CD4-positive, alpha-beta T cell treated with Interferon alpha-2 for 1 hour (primary cell): Measurements from ENCODE around the gene FADS3.
A peak's percentile ranks its signal among the peaks of the same experiment; 100 is the strongest.

Experiments used
- DNase-seq, 2 donors: peaks; one replicate each; pipeline ENCODE4 v3.0.0-alpha.2; 2020 to 2022

The FADS3 gene

DNA sequence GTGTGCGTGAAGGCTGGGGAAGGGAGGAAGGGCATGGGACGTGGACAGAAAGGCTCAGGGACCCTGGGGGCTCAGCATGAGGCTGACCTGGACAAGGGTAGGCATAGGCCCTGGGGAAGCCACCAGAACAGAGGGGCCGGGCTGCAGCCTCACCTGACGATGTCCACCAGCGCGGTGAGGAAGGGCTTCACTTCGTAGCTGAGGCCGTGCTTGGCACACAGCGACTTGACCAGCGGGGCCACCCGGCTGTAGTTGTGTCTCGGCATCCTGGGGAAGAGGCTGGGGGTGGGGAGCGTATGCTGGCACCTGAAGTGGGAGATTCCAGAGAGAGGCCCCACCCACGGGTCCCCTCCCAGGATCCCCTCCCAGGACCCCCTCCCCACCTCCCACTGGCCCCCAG, 15.6 kb downstream of the FADS3 start:
- DNase-seq, result no peak

DNA sequence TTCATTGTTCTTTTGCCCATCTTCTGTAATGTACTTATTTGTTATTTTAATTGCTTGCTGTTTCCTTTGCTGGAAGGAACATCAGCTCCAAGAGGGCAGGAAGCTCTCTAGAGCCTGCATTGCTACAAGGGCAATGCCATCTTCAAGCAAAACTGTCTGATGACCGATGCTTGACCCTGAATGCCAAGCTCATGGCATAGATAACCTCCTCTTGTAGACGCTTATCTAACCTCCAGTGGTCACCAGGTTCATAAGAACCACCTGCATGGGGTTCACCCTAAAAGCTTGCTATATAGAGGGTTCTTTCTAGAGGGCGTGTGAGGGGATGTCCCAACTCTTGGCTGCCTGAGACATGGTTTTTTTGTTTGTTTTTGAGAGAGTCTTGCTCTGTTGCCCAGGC, 16.5 kb downstream of the FADS3 start:
- DNase-seq, result no peak

DNA sequence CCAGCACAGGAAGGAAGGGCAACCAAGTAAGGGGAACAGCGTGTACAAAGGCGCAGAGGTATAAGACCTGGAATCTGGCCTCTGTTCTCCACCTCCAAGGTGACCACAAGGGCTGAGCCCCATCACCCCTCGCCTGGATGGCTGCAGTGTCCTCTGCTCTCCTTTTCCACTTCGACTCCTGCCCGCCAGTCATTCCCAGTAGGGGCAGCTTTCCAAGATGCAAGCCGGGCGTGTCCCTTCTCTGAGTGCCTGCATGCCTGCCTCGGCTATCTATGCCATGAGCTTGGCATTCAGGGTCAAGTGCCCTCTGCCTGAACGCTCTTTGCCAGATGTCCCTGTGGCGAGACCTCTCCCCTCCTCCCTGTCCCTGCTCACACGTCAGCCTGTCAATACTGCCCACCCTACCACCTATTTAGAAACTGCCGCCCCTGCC, 17.0 kb downstream of the FADS3 start:
- DNase-seq, result no peak

DNA sequence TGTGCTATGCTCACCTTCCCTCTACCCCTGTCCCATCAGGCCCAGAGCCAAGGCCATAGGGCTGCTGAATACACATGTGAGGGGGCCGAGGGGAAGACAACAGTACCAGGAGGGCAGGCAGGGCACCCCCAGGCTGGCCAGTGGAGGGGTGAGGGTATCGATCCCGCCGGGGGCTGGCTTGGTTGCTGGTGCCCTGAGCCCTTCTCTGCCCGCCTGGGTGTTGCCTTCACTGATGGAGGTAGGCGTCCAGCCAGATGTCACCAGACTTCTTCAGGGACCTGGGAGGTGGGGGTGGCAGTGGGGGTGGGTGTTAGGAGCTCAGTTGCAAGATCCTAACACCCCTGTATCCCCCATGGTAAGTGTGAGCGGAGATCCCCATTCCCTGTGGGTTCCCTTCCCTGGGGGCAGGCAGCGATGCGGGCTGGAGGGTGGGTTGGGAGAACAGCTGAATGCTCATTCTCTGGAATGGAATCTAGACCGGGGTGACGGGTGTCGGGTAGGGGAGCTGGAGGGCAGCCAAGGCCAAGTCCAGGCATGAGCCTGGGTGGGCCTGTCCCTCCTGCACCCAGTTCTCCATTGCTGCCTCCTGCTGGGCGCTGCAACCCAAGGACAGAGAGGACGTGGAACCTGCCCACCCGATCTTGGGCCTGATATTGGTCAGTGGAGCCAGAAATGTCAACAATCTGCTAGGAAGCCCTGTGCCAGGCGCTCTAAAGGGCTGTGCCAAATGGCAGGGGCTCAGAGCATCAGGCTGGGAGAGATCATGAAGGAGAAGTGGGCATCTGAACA, 17.6 kb downstream of the FADS3 start:
- no peak for DNase-seq

DNA sequence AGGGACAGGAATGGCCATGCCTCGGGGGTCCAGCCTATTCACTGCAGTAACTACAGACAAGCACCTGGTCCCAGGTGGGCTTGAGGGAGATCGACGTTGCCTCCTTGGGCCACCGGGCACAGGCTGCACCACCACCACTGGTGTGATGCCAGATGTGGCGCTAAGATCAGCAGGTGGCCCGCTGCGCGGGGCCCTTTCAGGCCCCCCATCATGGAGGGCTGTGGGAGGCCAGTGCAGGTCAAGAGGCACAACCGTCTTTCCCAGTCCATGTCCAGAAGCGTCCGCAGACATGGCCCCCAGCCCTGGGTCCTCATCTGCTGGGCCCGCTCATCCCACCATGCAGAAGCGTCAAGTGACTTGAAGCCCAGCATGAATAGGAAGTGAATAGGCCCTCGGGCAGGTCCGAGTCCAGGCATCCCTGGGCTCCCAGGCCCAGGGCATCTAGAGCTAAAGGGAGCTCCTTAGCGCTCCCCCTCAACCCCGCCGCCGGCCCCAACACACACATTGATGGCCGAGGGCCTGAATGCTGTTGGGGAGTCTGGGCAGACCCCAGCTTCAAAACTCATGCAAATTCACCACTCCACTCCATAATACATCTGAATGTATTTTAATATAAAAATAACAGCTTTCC, 18.3 kb downstream of the FADS3 start:
- DNase-seq, result no peak

DNA sequence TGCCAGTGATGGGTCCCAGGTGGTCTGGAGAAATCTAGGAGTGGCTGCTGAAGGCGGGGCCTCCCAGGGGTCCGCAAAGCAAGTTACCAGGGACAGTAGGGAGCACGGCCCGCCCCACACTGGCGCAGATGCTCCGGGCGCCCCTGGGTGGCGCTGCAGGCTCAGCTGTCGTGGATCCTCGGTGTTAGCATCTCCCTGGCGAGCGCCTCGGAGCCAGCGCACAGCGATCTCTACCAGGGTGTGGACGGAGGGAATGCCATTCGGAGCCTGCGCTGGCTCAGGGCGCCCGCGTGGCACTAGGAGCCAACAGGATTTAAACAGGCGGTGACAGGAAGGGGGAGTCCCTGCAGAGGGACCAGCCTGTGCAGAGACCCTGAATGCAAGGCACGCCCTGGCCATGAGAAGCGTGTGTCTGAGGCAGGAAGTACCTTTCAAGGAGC, 20.2 kb downstream of the FADS3 start:
- DNase-seq, result peak; percentile 57 to 60

DNA sequence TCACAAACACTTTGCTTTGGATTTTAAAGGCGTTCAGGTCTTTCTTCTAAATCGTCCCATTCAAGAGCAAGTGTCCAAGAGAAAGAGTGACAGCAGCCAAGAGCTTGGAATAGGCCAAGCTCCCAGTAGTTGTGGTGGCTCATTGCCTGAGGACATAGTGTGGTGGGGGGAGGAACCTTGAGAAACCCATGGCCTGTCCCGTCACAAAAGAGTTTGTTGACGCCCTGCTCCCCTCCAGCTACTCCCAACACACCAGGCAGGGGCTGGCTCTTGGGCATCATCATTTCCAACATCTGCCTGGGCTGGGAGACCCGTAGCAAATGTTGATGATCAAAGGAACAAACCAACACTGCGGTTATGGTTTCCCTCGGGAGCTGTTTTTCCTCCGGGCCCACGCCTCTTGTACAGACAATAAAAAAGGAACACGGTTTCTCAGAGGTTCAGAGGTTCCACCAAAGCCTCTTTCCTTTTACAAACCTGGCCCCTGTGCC, 20.8 kb downstream of the FADS3 start:
- no peak for DNase-seq

DNA sequence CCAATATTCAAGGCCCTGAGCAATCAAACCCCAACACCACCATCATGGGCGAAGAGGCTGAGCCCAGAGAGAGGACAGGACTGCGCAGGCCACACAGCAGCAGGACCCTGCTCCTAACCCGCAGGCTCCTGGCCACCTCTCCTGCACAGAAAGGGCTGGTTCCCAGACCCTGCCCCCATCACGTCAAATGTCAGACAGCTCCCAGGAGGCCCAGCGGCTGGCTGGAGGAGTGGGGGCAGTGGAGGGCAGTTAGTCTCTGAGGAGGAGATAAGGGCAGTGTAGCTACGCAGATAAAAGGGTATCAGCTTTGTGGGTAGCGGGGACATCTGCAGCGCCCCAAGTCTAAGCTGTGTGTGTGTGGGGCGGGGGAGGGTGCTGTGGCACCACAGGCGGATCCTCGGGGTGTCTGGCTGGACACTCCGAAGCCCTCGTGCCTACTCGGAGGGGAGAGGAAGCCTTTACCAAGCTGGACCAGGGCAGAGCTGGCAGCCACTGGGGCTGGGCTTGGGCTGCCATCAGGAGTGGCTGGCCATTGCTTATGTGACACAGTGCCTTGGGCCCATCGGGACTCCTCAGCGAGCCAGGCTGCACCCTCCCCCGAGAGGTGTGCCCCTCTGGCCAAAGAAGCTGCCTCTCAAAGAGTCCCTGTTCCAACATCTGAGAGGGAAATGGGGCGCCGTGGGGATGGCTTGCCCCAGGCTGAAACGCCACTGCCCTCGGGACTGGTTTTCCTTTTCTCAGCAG, 21.5 kb downstream of the FADS3 start:
- DNase-seq, result no peak

DNA sequence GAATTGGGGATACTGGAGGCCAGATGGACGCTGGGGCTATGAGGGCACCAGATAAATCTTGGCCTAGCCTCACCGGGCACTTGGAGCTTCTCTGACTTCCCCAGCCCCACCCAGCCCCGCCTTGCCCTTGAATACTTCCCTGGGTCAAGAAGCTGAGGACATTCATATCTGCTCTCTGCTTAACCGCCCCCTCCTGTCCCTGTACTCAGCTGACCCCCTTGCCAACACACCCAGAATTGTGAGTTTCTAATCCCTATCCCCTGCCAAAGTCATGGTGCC, 22.0 kb downstream of the FADS3 start:
- DNase-seq, result no peak

DNA sequence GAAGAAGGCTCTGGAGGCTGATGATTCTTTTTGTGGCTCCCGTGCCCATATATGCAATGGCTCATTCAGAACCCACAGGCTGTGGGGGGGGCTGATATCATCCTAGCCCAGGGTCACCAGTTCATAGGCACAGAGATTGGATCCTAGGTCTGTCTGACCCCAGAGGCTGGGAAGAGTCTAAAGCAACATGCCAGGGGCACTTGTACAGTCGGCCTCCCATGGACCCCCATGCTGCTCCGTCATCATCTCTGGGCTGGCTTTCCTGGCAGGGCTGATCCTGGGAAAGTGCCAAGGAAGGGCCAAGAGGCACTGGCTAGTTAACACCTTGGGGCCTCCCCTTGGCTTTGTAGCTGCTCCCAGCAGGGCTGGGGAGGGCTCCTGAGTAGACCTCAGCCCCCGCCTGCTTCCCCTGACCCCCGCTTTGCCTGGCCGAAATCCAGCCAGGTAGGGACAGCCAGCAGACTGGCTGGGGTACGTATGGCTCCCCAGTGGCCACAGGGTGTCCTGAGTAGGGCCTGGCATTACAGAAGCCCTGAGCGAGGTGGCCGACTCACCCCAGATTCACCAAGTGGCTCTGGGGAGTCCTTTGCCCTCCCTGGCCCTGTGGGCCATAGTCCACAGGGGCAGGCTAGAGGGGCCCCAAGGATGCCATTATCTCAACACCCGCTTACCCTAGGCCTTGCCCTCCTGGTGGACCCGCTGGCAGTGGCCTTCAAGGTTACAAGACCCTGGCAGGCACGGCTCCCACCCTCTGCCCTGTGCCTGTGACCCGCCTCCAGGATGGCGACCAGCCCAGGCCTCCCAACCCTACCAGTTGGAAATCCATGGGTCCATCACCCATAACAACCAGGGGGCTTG, 22.5 kb downstream of the FADS3 start:
- DNase-seq, result no peak

DNA sequence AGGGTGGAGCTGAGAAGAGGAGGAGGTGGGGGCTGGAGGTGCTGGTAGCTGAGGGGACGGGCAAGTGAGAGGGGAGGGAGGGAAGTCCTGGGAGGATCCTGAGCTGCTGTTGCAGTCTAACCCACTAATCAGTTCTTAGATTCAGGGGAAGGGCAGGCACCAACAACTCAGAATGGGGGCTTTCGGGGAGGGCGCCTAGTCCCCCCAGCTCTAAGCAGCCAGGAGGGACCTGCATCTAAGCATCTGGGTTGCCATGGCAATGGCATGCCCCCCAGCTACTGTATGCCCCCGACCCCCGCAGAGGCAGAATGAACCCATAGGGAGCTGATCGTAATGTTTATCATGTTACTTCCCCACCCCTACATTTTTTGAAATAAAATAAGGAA, 24.4 kb downstream of the FADS3 start:
- DNase-seq, result no peak

DNA sequence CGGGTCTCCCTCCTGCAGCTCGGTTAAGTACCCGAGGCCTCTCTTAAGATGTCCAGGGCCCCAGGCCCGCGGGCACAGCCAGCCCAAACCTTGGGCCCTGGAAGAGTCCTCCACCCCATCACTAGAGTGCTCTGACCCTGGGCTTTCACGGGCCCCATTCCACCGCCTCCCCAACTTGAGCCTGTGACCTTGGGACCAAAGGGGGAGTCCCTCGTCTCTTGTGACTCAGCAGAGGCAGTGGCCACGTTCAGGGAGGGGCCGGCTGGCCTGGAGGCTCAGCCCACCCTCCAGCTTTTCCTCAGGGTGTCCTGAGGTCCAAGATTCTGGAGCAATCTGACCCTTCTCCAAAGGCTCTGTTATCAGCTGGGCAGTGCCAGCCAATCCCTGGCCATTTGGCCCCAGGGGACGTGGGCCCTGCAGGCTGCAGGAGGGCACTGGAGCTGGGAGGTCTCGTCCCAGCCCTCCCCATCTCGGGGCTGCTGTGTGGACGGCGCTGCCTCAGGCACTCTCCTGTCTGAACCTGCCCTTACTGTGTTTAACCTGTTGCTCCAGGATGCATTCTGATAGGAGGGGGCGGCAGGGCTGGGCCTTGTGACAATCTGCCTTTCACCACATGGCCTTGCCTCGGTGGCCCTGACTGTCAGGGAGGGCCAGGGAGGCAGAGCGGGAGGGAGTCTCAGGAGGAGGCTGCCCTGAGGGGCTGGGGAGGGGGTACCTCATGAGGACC, 25.0 kb downstream of the FADS3 start:
- DNase-seq, result no peak

DNA sequence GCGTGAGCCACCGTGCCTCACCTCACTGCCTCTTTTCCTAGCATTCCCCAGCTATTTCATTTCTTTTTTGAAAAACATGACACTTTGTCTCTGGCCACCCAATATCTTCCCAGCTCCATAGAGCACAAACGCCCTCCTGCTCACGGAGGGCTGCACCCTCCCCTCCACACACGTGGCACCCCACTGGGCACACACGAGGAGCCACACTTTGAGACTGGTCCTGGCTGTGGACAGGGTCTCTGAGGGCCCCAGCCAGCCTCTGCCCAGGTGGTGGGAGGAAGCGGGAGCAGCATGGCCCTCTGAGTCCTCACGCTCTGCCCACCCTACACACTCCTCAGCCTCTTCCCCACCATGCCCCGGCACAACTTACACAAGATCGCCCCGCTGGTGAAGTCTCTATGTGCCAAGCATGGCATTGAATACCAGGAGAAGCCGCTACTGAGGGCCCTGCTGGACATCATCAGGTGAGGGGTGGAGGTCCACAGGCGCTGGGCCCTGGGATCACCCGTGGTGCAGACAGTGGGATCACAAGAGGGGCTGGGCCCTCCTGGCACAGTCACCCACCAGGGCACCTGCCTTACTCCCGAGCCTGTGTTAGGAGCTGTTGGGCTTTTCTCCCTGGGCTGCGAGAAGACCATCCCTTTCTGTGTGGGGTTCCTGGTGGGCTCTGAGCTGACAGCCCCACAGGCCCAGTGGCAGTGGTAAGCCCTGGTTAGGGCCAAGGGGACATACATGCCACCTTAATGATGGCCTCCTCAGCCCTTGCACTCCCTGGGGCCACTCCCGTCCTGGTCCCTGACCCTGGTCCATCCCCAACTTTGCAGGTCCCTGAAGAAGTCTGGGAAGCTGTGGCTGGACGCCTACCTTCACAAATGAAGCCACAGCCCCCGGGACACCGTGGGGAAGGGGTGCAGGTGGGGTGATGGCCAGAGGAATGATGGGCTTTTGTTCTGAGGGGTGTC, 26.2 kb downstream of the FADS3 start:
- DNase-seq, result no peak

DNA sequence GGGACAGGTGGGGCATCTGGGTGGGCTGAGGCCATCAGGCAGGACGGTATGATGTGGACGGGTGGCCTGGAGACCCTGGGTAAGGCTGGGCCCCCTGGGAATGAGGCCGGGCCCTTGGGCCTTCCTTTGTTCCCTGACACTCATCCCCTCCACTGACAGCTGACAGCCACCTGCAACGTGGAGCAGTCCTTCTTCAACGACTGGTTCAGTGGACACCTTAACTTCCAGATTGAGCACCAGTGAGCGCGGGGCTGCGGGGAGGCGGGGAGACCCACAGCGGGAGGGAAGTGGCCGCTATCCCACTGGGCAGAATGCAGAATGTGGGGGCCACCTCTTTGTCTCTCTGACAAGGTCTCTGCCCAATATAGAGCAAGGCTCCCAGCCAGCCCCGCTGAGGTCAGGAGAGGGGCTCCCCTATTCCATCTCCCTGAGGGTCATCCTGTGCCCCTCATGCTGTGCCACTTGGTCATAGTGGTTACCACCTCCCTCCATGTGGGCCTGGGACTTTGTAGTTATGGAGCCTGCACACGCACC, 27.7 kb downstream of the FADS3 start:
- no peak for DNase-seq

DNA sequence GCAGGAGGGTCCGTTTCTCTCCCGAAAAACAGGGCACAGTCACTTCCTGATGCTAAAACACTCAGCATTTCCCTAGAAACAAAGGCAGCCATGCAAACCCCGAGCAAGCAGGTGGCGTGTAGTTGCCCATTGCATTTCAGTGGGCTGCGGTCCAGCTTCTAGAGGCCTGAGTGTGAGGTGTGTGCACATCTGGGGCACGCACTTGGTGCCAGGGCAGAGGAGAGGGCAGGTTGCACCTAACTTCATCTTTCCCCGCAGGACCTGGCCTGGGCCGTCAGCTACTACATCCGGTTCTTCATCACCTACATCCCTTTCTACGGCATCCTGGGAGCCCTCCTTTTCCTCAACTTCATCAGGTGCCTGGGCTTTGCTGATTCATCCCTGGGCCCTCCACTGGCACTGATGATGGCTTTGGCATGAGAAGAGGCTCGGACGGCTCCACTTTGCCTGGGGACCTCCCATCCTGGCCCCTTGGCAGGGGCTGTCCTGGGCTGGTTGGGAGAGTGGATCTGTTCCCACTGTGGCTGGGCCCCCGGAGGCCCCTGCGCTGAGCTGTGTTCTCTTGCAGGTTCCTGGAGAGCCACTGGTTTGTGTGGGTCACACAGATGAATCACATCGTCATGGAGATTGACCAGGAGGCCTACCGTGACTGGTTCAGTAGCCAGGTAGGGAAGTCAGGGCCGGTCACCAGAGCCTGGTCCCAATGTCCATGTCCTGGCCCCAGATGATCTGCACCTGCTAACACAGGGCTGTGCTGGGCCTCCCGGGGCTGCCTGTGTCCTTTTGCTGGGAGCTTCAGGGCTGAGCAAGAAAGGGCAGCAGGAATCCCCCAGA, 28.4 kb downstream of the FADS3 start:
- DNase-seq, result no peak

DNA sequence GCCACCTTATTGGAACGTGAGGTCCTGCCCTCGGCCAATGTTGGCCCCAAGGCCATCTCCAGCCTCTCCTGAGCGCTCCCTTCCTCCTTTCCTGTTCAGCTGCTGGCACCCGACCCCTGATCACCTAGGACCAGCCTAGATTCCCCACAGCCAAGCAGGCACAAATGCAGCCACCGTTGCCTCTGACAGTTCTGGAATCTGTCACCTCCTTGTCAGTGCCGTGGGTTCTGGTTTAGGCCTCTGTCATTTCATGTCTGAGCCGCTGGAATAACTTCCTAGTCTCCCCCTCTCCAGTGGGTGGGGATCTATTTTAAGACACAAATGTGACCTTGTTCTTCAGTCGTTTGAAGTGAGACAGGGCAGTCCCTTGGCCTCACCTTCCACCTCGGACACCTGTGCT, 29.7 kb downstream of the FADS3 start:
- DNase-seq, result no peak

DNA sequence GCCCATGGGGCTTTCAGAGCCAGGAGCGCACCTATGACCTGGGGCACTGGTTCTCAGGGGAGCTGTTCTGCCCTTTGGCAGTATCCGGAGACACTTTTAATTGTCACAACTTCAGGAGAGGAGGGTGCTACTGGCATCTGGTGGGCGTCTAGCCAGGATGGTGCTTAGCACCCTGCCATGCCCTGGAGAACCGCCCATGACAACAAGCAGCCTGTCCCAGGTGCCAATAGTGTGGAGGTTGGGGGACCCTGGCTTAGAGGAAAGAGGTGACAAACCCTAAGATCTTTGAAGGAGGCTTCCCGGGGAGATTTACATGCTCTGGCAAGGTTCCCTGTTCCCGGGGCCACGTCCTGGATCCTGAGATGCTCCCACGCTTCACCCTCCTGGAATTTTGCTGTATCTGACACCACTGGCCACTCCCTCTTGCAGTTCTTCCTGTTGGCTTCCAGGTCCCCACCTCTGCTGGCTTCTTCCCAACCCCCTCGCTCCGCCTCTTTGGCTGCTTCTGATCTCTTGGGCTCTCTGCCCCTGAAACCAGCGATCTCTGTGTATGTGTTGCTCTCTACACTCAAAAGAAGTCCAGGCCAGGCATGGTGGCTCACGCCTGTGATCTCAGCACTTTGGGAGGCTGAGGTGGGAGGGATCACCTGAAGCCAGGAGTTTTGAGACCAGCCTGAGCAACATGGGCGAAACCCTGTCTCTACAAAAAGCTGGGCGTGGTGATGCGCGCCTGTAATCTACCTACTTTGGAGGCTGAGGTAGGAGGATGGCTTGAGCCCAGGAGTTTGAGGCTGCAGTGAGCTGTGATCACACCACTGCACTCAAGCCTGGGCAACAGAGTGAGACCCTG, 31.1 kb downstream of the FADS3 start:
- DNase-seq, result no peak

DNA sequence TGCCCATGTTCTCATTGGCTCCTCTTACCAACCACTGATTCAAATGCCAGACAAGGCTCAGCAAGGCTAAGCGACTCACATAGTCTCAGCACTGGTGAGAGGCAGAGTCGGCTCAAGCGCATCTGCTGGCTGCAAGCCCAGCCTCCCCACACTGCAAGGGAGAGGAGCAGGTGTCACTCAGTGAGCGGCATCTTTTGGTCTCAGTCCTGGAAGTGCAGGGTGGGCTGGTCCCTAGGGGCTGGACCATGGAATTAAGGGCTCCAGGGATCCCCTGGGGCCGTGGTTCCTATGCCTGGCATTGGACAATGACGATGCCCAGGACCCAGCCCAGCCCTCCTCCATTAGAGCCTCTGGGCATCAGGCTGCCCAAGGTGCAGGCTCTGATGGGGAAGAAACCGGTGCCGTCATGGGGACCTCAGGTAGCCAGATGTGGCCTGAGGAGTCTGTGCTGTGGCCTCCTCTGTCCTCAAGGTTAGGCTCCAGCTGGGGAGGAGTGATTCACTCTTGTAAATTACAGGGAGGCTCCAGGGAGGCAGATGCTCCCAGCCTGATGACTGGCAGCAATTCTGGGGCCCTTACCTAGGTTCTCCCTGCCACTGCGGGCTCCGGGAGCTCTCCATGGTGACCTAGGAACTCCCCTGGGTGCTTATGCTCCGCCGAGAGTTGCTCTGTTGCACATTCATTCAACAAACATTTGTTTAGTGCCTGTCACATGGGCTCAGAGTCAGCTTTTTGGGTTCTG, 35.2 kb downstream of the FADS3 start:
- DNase-seq, result no peak
